K562 (cell line): ENCODE measurements around the gene CSNK1A1. TPM values are rescaled to one million over a fixed set of nuclear protein-coding genes. Genes with fewer than 3 reads are reported as not detected.
A peak's percentile ranks its signal among the peaks of the same experiment; 100 is the strongest.

Experiments used
- ATAC-seq: fragments of 200-7000 bp; cut with Tn5 transposase; 3 replicates; pipeline ENCODE4 v1.9.1; 2020; ENCODE audit warnings: moderate library complexity
- BruUV-seq: library from RNA; stranded (reverse); fragments of 400-500 nt; replicated peaks from 2 replicates; lab custom pipeline; 2021; lab: Mats Ljungman, UMichigan
- CTCF ChIA-PET: fragments of 300-600 bp; formaldehyde crosslinking; extraction: SDS; loops from one replicate; lab custom pipeline; 2021; ENCODE audit warnings: low intra/inter-chr PET ratio; lab: Yijun Ruan, JAX
- POLR2A ChIA-PET: fragments of 300-600, 350-650 bp; sonication (Branson Sonifier 250); formaldehyde crosslinking; extraction: SDS; loops from one replicate; lab custom pipeline; 2021; ENCODE audit warnings: antibody characterized with exemption, inconsistent platforms; lab: Yijun Ruan, JAX
- DNase-seq, 4 experiments: peaks; one replicate each; pipeline versions ENCODE4 v3.0.0 to v3.0.0-alpha.2; 2011 to 2018; ENCODE audit warnings: low spot score in 3 of 4, mixed read lengths in 3 of 4; ENCODE audit errors: extremely low read depth in 1 of 4
- FAIRE-seq: peaks from 2 replicates; lab custom pipeline; 2011; peaks lifted over from hg19 to GRCh38; lab: Jason Lieb, UNC
- H2AFZ ChIP-seq: 2 replicates; pipeline ENCODE4 v1.6.0; 2011; ENCODE audit warnings: low read depth, low read length, control low read depth, inconsistent platforms
- H3K27ac ChIP-seq: fragments of 200-600 bp; 3 replicates; pipeline ENCODE4 v1.8.0; 2011; ENCODE audit warnings: low read depth, mild to moderate bottlenecking, control low read depth, inconsistent platforms, low read length, moderate library complexity, mixed read lengths; ENCODE audit errors: extremely low read depth
- H3K27me3 ChIP-seq, 2 experiments: fragments of 300-600 bp in 1 of 2; 2 replicates in 1 of 2; 3 replicates in 1 of 2; pipeline versions ENCODE4 v1.6.0 to v1.8.0; 2011; ENCODE audit warnings: inconsistent platforms in 2 of 2, low read length in 2 of 2, mild to moderate bottlenecking in 1 of 2, mixed read lengths in 1 of 2, moderate library complexity in 1 of 2; ENCODE audit not compliant: control insufficient read depth in 2 of 2, insufficient read depth in 2 of 2
- H3K36me3 ChIP-seq: fragments of 300-600 bp; 3 replicates; pipeline ENCODE4 v1.8.0; 2011; ENCODE audit warnings: mild to moderate bottlenecking, low read length, inconsistent platforms; ENCODE audit not compliant: control insufficient read depth, insufficient read depth
- H3K4me1 ChIP-seq, 2 experiments: fragments of 200-600 bp in 1 of 2; replicated peaks in 1 of 2; 2 replicates in 1 of 2; 3 replicates in 1 of 2; pipeline versions ENCODE4 v1.5.1 to v1.8.0; 2011; ENCODE audit warnings: inconsistent platforms in 2 of 2, low read length in 2 of 2, mild to moderate bottlenecking in 1 of 2, mixed read lengths in 1 of 2, moderate library complexity in 1 of 2; ENCODE audit not compliant: control insufficient read depth in 2 of 2, insufficient read depth in 2 of 2
- H3K4me2 ChIP-seq: 2 replicates; pipeline ENCODE4 v1.6.1; 2011; ENCODE audit warnings: low read length, control low read depth, inconsistent platforms, mixed read lengths; ENCODE audit not compliant: insufficient read depth
- H3K4me3 ChIP-seq: fragments of 200-600 bp; sonication (generic), shearing (Covaris generic); 2 replicates; pipeline ENCODE4 v1.5.1; 2016; ENCODE audit warnings: control low read depth, inconsistent platforms
- H3K79me2 ChIP-seq: fragments of 200-600 bp; 3 replicates; pipeline ENCODE4 v1.8.0; 2011; ENCODE audit warnings: low read length, inconsistent platforms; ENCODE audit not compliant: control insufficient read depth, insufficient read depth
- H3K9ac ChIP-seq, 2 experiments: 2 replicates each; pipeline versions ENCODE4 v1.6.0 to v1.6.1; 2011; ENCODE audit warnings: low read depth in 2 of 2, low read length in 2 of 2, control low read depth in 1 of 2, inconsistent platforms in 1 of 2, mild to moderate bottlenecking in 1 of 2, mixed read lengths in 1 of 2; ENCODE audit not compliant: insufficient read depth in 1 of 2
- H3K9me1 ChIP-seq: one replicate; pipeline ENCODE4 v1.6.0; 2011; ENCODE audit warnings: inconsistent platforms, mild to moderate bottlenecking, low read length, moderate library complexity; ENCODE audit not compliant: control insufficient read depth, insufficient read depth
- H3K9me3 ChIP-seq: replicated peaks from 2 replicates; pipeline ENCODE4 v1.5.1; 2011; ENCODE audit warnings: low read depth, low read length, inconsistent platforms; ENCODE audit not compliant: control insufficient read depth, insufficient read depth
- H4K20me1 ChIP-seq: replicated peaks from 2 replicates; pipeline ENCODE4 v1.6.1; 2011; ENCODE audit warnings: low read length, inconsistent platforms, mixed read lengths; ENCODE audit not compliant: control insufficient read depth, insufficient read depth
- CEBPG ChIP-seq, 3 experiments: fragments of 200-800 bp in 1 of 3; sonication (Bioruptor generic) in 1 of 3; sonication (generic) in 1 of 3; formaldehyde crosslinking in 1 of 3; IDR thresholded peaks in 2 of 3; conservative IDR thresholded peaks in 1 of 3; 2 replicates each; pipeline versions ENCODE4 v1.6.1 to v1.8.0; 2016 to 2022; ENCODE audit warnings: missing compliant biosample characterization in 2 of 3, missing genetic modification characterization in 2 of 3, mild to moderate bottlenecking in 1 of 3, missing genetic modification reagents in 1 of 3
- CHAMP1 ChIP-seq: fragments of 450-650 bp; IDR thresholded peaks from 2 replicates; pipeline ENCODE4 v1.6.1; 2016; ENCODE audit warnings: mild to moderate bottlenecking
- CHD4 ChIP-seq: fragments of 200-600 bp; sonication (generic); IDR thresholded peaks from 3 replicates; pipeline ENCODE4 v1.6.1; 2012; ENCODE audit warnings: low read depth, mild to moderate bottlenecking, mixed read lengths, low read length, inconsistent platforms; ENCODE audit not compliant: insufficient read depth, insufficient replicate concordance, poor library complexity, severe bottlenecking
- E2F5 ChIP-seq: sonication (generic); formaldehyde crosslinking; IDR thresholded peaks from 2 replicates; pipeline ENCODE4 v1.8.0; 2022; ENCODE audit warnings: mild to moderate bottlenecking, missing genetic modification reagents
- FIP1L1 ChIP-seq: fragments of 200-400 bp; formaldehyde crosslinking; IDR thresholded peaks from 2 replicates; pipeline ENCODE4 v1.6.1; 2018; ENCODE audit warnings: mild to moderate bottlenecking, low read depth, low read length; ENCODE audit not compliant: poor library complexity, severe bottlenecking
- GATAD2B ChIP-seq: fragments of 450-650 bp; IDR thresholded peaks from 2 replicates; pipeline ENCODE4 v1.6.1; 2017; ENCODE audit warnings: mild to moderate bottlenecking, borderline replicate concordance
- HMBOX1 ChIP-seq: sonication (generic); IDR thresholded peaks from 2 replicates; pipeline ENCODE4 v1.6.1; 2016
- MTA3 ChIP-seq: fragments of 450-650 bp; formaldehyde crosslinking; IDR thresholded peaks from 2 replicates; pipeline ENCODE4 v1.6.1; 2017; ENCODE audit warnings: mild to moderate bottlenecking, borderline replicate concordance
- NBN ChIP-seq: fragments of 450-650 bp; IDR thresholded peaks from 2 replicates; pipeline ENCODE4 v1.6.1; 2016; ENCODE audit warnings: low read depth, mild to moderate bottlenecking
- RBBP5 ChIP-seq: fragments of 200-600 bp; sonication (generic); IDR thresholded peaks from 2 replicates; pipeline ENCODE4 v1.6.1; 2012; ENCODE audit warnings: borderline replicate concordance, mild to moderate bottlenecking, low read length, control low read depth, inconsistent platforms; ENCODE audit not compliant: insufficient read depth, poor library complexity, severe bottlenecking
- SIN3B ChIP-seq: fragments of 450-650 bp; IDR thresholded peaks from 2 replicates; pipeline ENCODE4 v1.6.1; 2017; ENCODE audit warnings: low read depth, mild to moderate bottlenecking, moderate library complexity
- ZNF280A ChIP-seq: fragments of 450-650 bp; IDR thresholded peaks from 2 replicates; pipeline ENCODE4 v1.6.1; 2018; ENCODE audit warnings: mild to moderate bottlenecking, low read depth; ENCODE audit not compliant: partially characterized antibody
- ZNF354B ChIP-seq: fragments of 250-450 bp; sonication (Bioruptor Pico); IDR thresholded peaks from 2 replicates; pipeline ENCODE4 v1.4.0; 2020
- WGBS: fragments of 100-300 bp; shearing (Covaris generic); methylation state at CpG from one replicate; pipeline ENCODE4 v1.1.6; 2016; ENCODE audit warnings: low coverage, mixed read lengths; ENCODE audit not compliant: insufficient coverage; ENCODE audit errors: missing lambda C conversion rate; 5-methylcytosine and 5-hydroxymethylcytosine counted together
- in situ Hi-C: fragments of 300-500 bp; cut with MboI; formaldehyde crosslinking; loops from 4 replicates; pipeline ENCODE4 v1.15.0; 2018; ENCODE audit warnings: inconsistent platforms, mixed read lengths
- intact Hi-C: fragments of 100-400 bp; cut with micrococcal nuclease; formaldehyde crosslinking; loops from 2 replicates; pipeline ENCODE4 v1.14.2; 2022
- polyA plus RNA-seq, 8 experiments: library from polyadenylated mRNA; depleted of rRNA in 4 of 8; stranded (reverse) in 5 of 8; unstranded in 3 of 8; fragments of >200 nt; fragmentation: Nextera tagmentation in 2 of 8; fragmentation: Illumina TruSeq in 1 of 8; extraction: Ambion mirVana in 2 of 8; extraction: Trizol in 1 of 8; gene quantifications; 2 replicates each; pipeline versions ENCODE4 v1.2.1 to v1.2.3, GENCODE V29; 2011 to 2014; ENCODE audit warnings: inconsistent platforms in 1 of 8, missing spikeins in 1 of 8
- total RNA-seq, 7 experiments: library from RNA; depleted of rRNA in 6 of 7; stranded (reverse); fragments of >200 nt in 6 of 7; fragmentation: Illumina TruSeq in 2 of 7; extraction: Trizol in 2 of 7; gene quantifications; 2 replicates each; pipeline versions ENCODE4 v1.2.1 to v1.2.3, GENCODE V29; 2011 to 2021; ENCODE audit warnings: low replicate concordance in 1 of 7

The CSNK1A1 gene
- total and polyA plus RNA-seq, 9 of the 15 experiments (the other 6 are each of a cell fraction or from before 2014, with no cell fraction given) = 49.1 to 196 (median 154) TPM

DNA sequence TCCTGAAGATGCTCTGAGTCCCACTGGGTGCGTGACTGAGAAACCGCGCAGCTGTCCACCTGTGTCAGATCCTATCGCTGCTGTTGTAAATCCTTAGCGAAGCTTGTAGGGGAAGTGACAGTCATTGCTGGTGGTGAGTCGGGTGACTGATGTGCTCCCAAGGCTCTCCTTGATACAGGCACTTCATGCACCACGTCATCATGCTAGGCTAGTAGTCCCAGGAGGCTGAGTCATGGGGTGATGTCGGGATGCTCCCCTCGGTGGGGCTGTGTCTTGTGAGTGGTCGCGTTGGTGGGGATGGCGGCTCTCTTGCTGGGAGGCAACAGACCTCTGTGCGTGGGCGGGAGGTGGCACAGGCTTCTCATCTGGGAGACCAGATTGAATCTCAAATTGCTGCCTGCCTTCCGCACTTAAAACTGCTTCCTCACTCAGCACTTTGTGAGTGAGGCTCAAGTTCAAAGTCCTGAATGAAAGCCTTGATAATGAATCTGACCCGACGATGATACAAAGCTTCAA lies 84.7 kb downstream of the CSNK1A1 start:
- Histone ChIP-seq H3K4me3 (no peak overlapping the region), H2AFZ (peak overlapping the region; percentile 57; the same call in 1 of the 2 replicates), H3K27ac (no peak overlapping the region; the same call in 2 of the 3 replicates), H3K4me2 (peak overlapping the region; percentile 79), H3K9me1 (no peaks in the 10 kb centered on the region), H3K27me3 (no peaks in the 10 kb centered on the region), H3K79me2 (no peaks in the 10 kb centered on the region), H4K20me1 (no peaks in the 10 kb centered on the region), H3K4me1 (peaks cover 26 to 28% of the 10 kb centered on the region in 2 experiments), H3K36me3 (no peaks in the 10 kb centered on the region), H3K9me3 (no peaks in the 10 kb centered on the region), H3K9ac (peak overlapping the region; percentile 11 to 38; a peak in 3 of 4 replicates)
- ChIA-PET POLR2A (interaction anchor here (0.5 to 2.1 kb wide), 5 partner anchors 9 to 85 kb away, joined by 3 to 17 read pairs (median 3); no protein-coding TSS in a partner anchor), CTCF (no interaction called here)
- FAIRE-seq (peak; percentile 95), ATAC-seq (peak; percentile 86), DNase-seq (peak; percentile 80 to 86 (median 82))
- intact Hi-C loops = no loop called here
- in situ Hi-C loops = no loop called here
- WGBS = under 1% methylated on average over 17 of the region's 17 CpGs
- no TSS peak for BruUV-seq
- TF ChIP-seq CEBPG (CRISPR knock-in tag; IDR thresholded peaks at IDR 0.05) (peak; percentile 24; the same call in 1 of the 2 replicates), CEBPG (tag; conservative IDR thresholded peaks at IDR 0.05 in 1 of 2, IDR thresholded peaks at IDR 0.05 in 1 of 2) (no peak), FIP1L1 (no peak), GATAD2B (no peak), ZNF280A (no peak), RBBP5 (peak; percentile 49), HMBOX1 (peak; percentile 71; the same call in 1 of the 2 replicates), CHD4 (no peak), ZNF354B (CRISPR knock-in tag) (no peak), SIN3B (no peak), CHAMP1 (no peak), E2F5 (CRISPR knock-in tag) (no peak), MTA3 (peak; percentile 73; the same call in 1 of the 2 replicates), NBN (peak; percentile 65)
